ENCODE data around the gene NUP214. TPM values are rescaled to one million over a fixed set of nuclear protein-coding genes. Genes with fewer than 3 reads are reported as not detected.

NUP214 gene
- total RNA-seq, 1 donor from 2014 or later: 62.2 TPM

DNA sequence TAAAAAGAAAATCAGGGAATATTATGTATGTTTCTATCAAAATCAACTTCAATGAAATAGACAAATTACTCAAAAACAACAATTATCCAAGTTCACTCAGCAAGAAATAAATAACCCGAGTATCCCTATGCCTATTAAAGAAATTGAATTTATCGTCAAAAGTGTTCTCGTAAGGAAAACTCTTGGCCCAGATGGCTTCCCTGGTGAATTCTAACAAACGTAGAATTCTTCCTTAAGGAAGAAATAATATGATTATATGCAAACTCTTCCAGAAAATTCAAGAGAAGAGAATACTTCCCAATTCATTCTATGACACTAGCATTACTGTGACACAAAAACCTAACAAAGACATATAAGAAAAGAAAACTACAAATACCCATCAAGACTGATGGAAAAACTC, 121.2 kb downstream of the NUP214 start:
- TF ChIP-seq CTCF (IDR thresholded peaks at IDR 0.05; ENCODE audit: unreplicated experiment): no peak
- Mint-ChIP-seq H3K4me3 (ENCODE audit: low read depth) (no peak overlapping the region), H3K9me3 (ENCODE audit: low read depth) (peaks cover 7% of the 10 kb centered on the region), H3K27me3 (no peaks in the 10 kb centered on the region), H3K36me3 (ENCODE audit: insufficient read depth) (no peaks in the 10 kb centered on the region), H3K27ac (no peak overlapping the region), H3K4me1 (ENCODE audit: low read depth) (no peaks in the 10 kb centered on the region)
- no peak for DNase-seq (ENCODE audit: low spot score, unreplicated experiment)

DNA sequence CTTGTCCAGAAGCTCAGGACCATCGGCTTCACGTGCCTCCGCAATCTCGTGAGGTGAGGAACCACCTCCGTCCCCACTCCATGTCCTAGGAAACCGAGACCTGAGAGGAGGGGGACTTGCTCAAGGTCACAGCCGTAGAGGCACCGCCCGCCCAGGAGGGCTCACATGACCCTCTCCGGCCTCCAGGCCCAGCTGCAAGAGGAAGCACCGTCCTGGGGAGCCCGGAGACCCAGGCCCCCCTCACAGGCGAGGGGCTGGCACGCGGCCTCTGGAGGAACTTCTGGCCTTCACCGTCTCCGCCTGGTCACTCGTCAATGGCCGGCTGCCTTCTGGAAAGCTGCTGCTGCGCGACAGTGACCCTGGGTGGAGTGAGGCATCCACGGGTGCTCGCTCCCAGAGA, 126.7 kb downstream of the NUP214 start:
- H3K36me3 Mint-ChIP-seq (ENCODE audit: insufficient read depth): no peaks in the 10 kb centered on the region
- H3K27me3 Mint-ChIP-seq: no peaks in the 10 kb centered on the region
- no peak for TF ChIP-seq CTCF (IDR thresholded peaks at IDR 0.05; ENCODE audit: unreplicated experiment)
- H3K4me1 Mint-ChIP-seq (ENCODE audit: low read depth): no peaks in the 10 kb centered on the region
- no peak for DNase-seq (ENCODE audit: low spot score, unreplicated experiment)
- H3K9me3 Mint-ChIP-seq (ENCODE audit: low read depth): no peaks in the 10 kb centered on the region
- H3K4me3 Mint-ChIP-seq (ENCODE audit: low read depth): no peak overlapping the region
- no peak overlapping the region for H3K27ac Mint-ChIP-seq

GRCh38 chr9:131253891-131254491, 128.6 kb downstream of the NUP214 start:
- no peak for TF ChIP-seq CTCF (IDR thresholded peaks at IDR 0.05; ENCODE audit: unreplicated experiment)
- no peaks in the 10 kb centered on the region for H3K36me3 Mint-ChIP-seq (ENCODE audit: insufficient read depth)
- H3K4me1 Mint-ChIP-seq (ENCODE audit: low read depth): no peaks in the 10 kb centered on the region
- no peak for DNase-seq (ENCODE audit: low spot score, unreplicated experiment)
- no peaks in the 10 kb centered on the region for H3K27me3 Mint-ChIP-seq
- H3K4me3 Mint-ChIP-seq (ENCODE audit: low read depth): no peak overlapping the region
- H3K27ac Mint-ChIP-seq: no peak overlapping the region
- H3K9me3 Mint-ChIP-seq (ENCODE audit: low read depth): no peaks in the 10 kb centered on the region

DNA sequence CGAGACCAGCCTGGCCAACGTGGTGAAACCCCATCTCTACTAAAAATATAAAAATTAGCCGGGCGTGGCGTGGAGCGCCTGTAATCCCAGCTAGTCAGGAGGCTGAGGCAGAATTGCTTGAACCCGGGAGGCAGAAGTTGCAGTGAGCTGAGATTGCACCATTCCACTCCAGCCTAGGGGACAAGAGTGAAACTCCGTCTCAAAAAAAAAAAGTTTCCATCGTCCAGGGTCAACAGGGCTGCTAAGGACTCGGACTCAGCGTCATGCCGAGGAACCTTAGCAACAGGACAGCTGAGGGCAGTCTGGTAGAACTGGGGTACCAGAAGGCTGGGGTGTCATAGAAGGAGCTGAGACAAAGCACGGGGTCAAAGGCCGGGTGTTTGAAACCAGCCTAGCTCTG, 129.2 kb downstream of the NUP214 start:
- no peak for DNase-seq (ENCODE audit: low spot score, unreplicated experiment)
- TF ChIP-seq CTCF (IDR thresholded peaks at IDR 0.05; ENCODE audit: unreplicated experiment): no peak
- H3K27me3 Mint-ChIP-seq: no peaks in the 10 kb centered on the region
- no peaks in the 10 kb centered on the region for H3K4me1 Mint-ChIP-seq (ENCODE audit: low read depth)
- no peaks in the 10 kb centered on the region for H3K36me3 Mint-ChIP-seq (ENCODE audit: insufficient read depth)
- H3K27ac Mint-ChIP-seq: no peak overlapping the region
- H3K9me3 Mint-ChIP-seq (ENCODE audit: low read depth): no peaks in the 10 kb centered on the region
- H3K4me3 Mint-ChIP-seq (ENCODE audit: low read depth): no peak overlapping the region

DNA sequence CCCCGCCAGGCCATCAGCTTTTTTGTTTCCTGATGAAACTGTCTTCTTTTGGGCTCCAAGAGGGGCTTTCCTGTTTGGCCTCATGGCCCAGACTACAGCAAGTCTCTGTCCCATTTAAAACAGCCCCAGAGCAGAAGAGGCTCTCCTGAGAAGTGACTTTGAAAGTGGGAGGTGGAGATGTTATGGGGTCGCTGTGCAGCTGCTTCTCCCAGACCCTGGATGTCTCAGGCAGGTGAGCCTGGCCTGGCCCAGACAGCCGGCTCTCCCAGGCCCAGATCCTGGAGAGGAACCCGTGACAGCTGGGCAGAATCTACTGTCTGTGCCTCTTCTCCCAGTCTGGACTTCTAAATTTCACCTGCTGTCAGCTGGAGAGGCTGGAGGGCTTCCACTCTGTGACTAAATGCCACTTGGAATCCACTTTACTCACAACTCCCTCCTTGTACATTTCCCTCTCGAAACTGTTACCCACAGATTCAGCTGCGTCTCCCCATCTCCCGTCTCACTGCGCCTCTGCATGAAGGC, 130.4 kb downstream of the NUP214 start:
- Mint-ChIP-seq H3K27ac (no peak overlapping the region), H3K4me3 (ENCODE audit: low read depth) (no peak overlapping the region), H3K36me3 (ENCODE audit: insufficient read depth) (no peaks in the 10 kb centered on the region), H3K27me3 (no peaks in the 10 kb centered on the region), H3K4me1 (ENCODE audit: low read depth) (no peaks in the 10 kb centered on the region), H3K9me3 (ENCODE audit: low read depth) (no peaks in the 10 kb centered on the region)
- no peak for DNase-seq (ENCODE audit: low spot score, unreplicated experiment)
- no peak for TF ChIP-seq CTCF (IDR thresholded peaks at IDR 0.05; ENCODE audit: unreplicated experiment)

Measured in progenitor cell of endocrine pancreas (in vitro differentiated cells).